Activated CD4-positive, alpha-beta T cell treated with anti-CD3 and anti-CD28 coated beads, Interleukin-2, Interleukin-6, amounts not matched to agents 100 ng/mL and 50 ng/mL, durations not matched to agents 16 hours and 8 hours (primary cell): ENCODE data around the gene ADRM1.

Source experiments
- DNase-seq: peaks from one replicate; pipeline ENCODE4 v3.0.0-alpha.2; 2020

The ADRM1 gene

DNA sequence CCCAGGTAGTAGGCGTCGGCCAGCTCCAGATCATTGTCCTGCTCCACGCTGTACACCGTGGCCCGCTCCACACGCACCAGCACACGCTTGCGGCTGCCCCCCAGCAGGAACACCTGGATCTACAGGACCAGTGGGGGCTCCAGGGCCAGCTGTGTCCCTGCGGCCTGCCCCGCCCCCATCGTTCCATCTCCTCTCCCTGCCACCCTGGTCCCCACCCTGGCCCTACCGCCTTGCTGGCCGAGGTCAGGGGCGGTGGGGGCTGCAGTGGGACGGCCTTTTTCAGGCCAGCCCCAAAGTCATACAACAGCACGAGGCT is 9.8 kb downstream of the ADRM1 start:
- no peak for DNase-seq

DNA sequence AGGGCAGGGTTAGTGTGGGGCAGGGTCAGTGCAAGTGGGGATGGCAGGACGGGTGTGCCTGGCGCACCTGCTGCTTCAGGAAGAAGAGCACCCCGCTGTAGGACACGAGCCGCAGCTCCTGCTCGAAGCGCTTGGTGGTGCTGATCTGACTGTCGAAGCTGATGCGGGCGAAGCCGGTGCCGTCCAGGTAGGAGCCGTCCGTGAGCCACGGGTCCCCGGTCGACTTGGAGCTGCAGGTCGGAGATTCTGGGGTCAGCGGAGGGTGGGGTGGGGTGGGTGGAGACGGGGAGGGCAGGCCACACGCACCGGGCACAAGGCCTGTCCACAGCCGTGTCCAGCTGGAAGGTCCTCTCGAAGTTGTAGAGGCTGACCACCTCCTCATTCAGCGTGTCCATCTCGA is 10.2 kb downstream of the ADRM1 start:
- DNase-seq, result no peak

DNA sequence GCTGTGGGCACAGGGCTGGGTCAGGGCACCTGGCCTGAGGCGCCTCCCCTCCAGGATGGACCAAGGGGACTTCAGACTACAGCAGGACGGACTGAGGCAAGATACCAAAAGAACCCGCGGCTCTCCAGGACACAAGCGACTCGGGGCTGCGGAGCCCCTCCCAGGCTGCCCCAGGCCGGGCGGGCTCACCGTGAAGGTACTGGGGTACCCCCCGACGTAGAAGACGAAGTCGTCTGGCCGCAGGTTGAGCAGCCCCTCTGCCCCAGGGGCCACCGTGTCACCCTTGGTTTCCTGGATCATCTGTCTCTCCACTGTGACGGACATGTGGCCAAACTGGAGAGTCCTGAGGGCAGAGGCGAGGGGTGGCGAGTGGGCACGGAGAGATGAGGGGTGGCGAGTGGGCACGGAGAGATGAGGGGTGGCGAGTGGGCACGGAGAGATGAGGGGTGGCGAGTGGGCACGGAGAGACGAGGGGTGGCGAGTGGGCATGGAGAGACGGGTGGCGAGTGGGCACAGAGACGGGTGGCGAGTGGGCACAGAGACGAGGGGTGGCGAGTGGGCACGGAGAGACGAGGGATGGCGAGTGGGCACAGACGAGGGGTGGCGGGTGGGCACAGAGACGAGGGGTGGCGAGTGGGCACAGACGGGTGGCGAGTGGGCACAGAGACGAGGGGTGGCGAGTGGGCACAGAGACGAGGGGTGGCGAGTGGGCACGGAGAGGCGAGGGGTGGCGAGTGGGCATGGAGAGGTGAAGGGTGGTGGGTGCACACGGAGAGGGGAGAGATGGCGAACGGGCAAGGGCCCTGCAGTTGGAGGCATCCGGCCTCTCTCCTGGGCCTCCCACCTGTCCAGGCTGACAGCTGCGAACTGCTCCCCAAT is 10.9 kb downstream of the ADRM1 start:
- no peak for DNase-seq

GRCh38 chr20:62314339-62314638 is 11.5 kb downstream of the ADRM1 start:
- DNase-seq, result no peak

GRCh38 chr20:62314711-62315302 is 12.0 kb downstream of the ADRM1 start:
- DNase-seq, result no peak

DNA sequence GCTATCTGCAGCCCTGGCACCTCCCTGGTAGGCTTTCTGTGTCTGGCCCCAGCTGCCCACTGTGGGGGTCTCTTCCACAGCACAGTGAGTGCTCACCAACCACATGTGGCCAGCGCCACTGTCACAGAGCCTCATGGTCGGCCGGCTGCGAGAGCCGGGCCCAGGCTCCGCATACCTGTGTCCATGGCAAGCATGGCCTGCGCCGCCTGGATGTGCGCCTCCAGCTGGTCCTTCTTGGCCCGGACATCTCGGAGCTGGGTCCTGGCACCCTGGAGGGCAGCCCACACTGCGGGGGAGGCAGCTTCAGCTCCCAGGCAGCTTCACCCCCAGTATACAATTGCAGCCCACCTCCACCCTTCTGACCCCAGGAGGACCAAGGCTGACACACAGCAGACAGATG is 13.0 kb downstream of the ADRM1 start:
- no peak for DNase-seq

DNA sequence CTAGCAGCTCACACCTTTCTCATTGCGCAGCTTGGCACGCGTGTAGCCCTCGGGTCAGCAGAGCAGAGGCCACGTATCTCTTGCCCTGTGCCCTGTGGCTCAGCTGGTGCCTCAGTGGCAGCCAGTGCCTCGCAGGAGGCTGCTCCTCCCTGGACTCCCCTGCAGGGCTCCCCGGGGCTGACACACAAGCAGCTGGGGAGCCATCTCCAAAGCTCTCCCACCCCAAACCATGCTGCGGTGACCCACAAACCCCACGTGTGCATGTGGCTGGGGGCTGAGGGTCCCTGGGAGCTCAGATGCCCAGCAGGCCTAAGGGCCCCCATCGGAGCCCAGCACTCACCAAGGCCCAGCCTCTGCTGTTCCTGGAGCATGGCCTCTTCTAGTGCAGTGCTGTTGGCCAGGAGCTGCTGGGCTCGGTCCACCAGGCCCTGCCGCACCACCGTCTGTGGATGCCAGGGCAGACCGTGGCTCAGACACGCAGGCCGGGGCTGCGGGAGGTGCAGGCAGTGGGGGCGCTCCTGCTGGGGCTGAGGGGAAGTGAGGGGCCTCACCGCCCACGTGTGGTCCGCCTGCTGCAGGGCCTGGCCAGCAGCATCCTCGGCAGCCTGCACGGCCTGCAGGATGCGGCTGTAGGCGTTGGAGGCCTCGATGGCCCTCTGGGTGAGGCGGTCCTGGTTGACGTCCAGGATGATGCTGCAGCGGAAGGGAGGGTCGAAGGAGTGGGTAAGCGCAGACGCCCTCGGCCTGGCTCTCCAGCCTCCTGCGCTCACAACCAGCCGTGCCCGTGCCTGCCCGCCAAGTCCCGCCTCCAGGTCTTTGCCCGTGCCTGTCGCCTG is 13.8 kb downstream of the ADRM1 start:
- no peak for DNase-seq

DNA sequence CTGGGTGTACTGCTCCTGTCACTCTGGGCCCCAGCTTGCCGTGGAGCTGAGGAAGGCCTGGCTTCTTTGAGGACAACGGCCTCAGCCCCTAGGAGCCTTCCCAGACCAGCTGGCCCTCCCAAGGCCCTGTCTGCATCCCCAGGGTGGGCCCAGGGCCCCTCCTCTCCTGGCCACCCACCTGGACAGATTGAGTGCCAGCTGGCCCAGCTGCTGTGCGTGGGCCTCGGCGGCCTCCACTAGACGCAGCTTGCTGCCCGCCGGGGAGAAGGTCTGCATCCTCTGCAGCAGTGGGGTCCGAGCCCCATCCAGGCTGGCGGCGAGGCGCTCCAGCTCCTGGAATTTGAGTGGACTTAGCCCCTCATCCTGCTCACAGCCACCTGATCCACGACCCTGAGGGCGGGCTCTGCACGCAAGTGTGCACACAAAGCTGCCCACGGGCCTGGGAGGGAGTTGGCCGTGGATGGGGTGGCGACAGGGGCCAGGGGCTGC is 14.4 kb downstream of the ADRM1 start:
- DNase-seq, result no peak

DNA sequence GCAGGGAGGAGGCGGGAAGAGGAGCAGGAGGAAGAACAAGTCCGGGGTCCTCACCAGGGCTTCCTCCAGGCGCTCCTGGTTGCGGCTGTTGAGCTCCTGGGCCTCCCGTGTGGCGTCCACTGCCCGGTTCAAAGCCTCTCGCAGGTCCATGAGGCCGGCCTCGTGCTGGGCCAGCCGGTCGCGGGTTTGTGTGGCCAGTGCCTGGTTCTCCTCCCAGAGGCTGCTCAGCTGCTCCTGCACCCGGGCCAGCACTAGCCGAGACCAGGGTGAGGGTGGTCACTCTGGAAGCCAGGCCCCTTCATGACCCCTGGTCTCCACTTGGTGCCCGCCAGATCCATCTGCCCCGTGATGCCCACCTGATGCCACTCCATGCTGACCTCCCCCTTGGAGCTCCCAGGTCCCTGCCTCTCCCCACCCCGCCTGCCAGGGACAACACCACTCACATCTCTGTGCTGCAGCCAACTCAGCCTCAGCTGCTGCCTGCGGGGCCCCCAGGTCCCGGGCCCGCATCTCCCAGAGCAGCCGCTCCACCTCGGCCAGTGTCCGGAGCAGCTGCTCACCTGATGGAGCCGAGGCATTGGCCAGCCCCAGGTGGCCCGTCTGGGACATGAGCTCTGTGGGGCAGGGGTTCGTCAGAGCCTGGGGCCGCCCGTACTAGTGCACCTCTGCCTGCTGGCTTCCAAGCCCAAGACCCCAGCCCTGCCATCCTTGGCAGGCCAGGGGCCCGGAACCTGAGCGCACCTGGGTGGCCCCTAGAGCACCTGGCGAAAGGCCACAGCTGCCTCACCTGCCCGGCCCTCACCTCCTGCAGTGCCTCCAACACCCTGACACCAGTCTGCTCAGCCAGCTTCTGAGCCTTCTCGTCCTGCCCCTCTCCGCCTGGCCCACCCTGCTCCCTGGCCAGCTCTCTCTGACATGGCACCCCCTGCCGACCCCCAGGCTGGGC is 15.9 kb downstream of the ADRM1 start:
- DNase-seq, result no peak

DNA sequence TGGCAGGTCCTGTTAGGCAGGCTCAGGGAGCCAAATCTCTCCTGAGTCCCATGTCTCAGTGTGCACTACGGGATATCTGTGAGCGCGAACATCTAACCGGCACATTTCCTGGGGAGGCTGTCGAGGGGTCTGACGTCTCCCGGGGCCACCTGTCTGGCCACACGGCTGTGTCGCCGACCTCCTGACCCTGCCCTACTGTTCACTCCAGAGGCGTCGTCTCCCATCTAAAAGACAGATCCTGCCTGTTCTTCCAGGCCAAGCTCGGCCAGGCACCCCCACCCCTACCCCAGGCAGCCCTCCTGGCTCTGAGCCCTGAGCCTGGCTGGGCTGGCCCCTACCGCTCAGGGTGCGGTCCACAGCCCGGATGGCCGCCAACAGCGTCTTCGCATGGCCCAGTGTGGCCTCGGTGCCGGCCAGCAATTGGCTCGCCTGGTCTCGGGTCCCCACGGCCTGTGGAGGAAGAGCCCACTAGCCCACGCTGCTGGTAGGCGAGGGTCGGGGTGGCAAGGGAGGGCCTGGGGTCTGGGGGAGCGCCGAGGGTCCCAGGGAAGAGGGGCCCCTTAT is 16.6 kb downstream of the ADRM1 start:
- no peak for DNase-seq

GRCh38 chr20:62320581-62321354 is 18.0 kb downstream of the ADRM1 start:
- DNase-seq, result peak; percentile 13

GRCh38 chr20:62321521-62321948 is 18.7 kb downstream of the ADRM1 start:
- DNase-seq, result peak; percentile 21

DNA sequence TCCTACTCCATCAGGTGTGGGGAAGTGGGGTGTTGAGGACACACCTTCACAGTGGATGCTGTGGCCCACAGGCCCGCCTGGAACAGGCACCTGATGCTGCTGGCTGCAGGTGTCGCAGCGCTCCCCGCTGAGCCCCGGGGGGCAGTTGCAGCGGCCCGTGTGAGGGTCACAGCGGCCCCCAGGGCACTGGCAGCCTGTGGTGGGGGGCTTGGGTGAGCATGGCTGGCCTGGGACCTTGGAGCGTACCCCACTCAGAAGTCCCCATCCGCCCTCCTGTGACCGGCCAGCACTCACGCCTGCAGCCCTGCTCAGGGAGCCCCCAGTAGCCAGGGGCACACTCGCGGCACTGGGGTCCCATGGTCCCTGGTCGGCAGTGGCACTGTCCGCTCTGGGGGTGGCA is 19.2 kb downstream of the ADRM1 start:
- DNase-seq, result no peak

- DNase-seq, result no peak
These were observed 19.8 kb downstream of the ADRM1 start for GRCh38 chr20:62322492-62323041.

- DNase-seq, result no peak
These were observed 20.6 kb downstream of the ADRM1 start for GRCh38 chr20:62323146-62323979.

GRCh38 chr20:62323980-62324906 is 21.4 kb downstream of the ADRM1 start:
- DNase-seq, result no peak

DNA sequence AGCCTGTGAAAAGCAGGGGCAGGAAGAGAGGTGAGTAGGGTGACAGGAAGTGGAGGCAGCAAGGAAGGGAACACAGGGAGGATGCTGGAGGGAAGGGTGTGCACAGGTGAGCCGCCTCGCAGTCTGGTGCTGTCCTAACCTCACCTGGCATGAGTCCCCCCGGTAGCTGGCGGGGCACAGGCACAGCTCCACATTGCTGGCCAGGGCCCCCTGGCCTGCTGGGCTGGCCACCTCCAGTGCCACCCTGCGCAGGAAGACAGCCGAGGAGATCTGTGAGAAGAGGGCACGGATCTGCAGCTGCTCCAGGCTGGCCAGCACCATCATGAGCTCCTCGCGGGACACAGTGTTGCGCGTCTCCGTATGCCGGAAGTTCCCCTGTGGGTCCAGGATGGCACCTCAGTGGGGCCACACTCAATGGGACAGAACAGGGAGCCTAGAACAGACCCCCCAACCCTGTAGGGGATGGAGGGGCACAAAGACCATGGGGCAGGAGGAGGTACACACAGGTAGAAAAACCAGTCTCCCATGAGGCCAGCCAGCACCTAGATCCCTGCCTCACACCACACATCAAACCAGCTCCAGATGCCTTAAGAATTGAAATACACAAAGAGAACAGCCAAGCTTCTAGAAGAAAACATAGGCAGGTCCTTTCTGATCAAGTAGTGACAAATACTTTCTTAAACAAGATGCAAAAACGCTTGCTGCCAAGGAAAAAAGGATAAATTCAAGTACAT is 22.5 kb downstream of the ADRM1 start:
- no peak for DNase-seq

- DNase-seq, result no peak
These were observed 23.8 kb downstream of the ADRM1 start for GRCh38 chr20:62326559-62326958.
